ENCODE data around the gene TAP1.
A peak's percentile ranks its signal among the peaks of the same experiment; 100 is the strongest.

TAP1 gene

GRCh38 chr6:32860674-32861073 is 7.2 kb upstream of the TAP1 start:
- no peak for DNase-seq

GRCh38 chr6:32858194-32858593 is 4.7 kb upstream of the TAP1 start:
- DNase-seq, result no peak

- no peak for DNase-seq
Observed at GRCh38 chr6:32857156-32857891, 3.8 kb upstream of the TAP1 start.

- no peak for DNase-seq
Observed at GRCh38 chr6:32855467-32856174, 2.1 kb upstream of the TAP1 start.

GRCh38 chr6:32854376-32855178 is 1.1 kb upstream of the TAP1 start:
- peak; percentile 57 to 79 for DNase-seq

GRCh38 chr6:32852844-32853540 is 512 bp downstream of the TAP1 start:
- DNase-seq, result peak; percentile 45 to 52

- peak in 1 of 2 experiments; percentile 48 for DNase-seq
Observed at GRCh38 chr6:32852018-32852843, 1.3 kb downstream of the TAP1 start.

GRCh38 chr6:32851025-32851424 is 2.5 kb downstream of the TAP1 start:
- DNase-seq, result no peak

- no peak for DNase-seq
Observed at GRCh38 chr6:32849126-32849525, 4.4 kb downstream of the TAP1 start.

GRCh38 chr6:32847795-32848194 is 5.7 kb downstream of the TAP1 start:
- no peak for DNase-seq

- DNase-seq, result no peak
Observed at GRCh38 chr6:32847004-32847403, 6.5 kb downstream of the TAP1 start.

GRCh38 chr6:32845384-32845884 is 8.1 kb downstream of the TAP1 start:
- peak; percentile 31 to 37 for DNase-seq

GRCh38 chr6:32844839-32845383 is 8.6 kb downstream of the TAP1 start:
- DNase-seq, result no peak

GRCh38 chr6:32843979-32844838 is 9.3 kb downstream of the TAP1 start, which contains the start of gene PSMB8:
Gene PSMB8 (minus strand): TSS chr6:32844047. CDS start chr6:32843996, 51 bp downstream.
- DNase-seq, result peak; percentile 95 to 99

- peak in 1 of 2 experiments; percentile 19 for DNase-seq
Observed at GRCh38 chr6:32843331-32843978, 10.0 kb downstream of the TAP1 start.

- no peak for DNase-seq
Observed at GRCh38 chr6:32842690-32843089, 10.8 kb downstream of the TAP1 start.

GRCh38 chr6:32842021-32842650 is 11.4 kb downstream of the TAP1 start:
- no peak for DNase-seq

- no peak for DNase-seq
Observed at GRCh38 chr6:32840604-32841246, 12.8 kb downstream of the TAP1 start.

- DNase-seq, result no peak
Observed at GRCh38 chr6:32839356-32839755, 14.1 kb downstream of the TAP1 start.

All from stimulated activated CD4-positive, alpha-beta T cell treated with anti-CD3 and anti-CD28 coated beads, Interleukin-4, amount 100 ng/mL, for 4 hours (primary cell).